ENCODE results near the gene HMCN2.

The HMCN2 gene

DNA sequence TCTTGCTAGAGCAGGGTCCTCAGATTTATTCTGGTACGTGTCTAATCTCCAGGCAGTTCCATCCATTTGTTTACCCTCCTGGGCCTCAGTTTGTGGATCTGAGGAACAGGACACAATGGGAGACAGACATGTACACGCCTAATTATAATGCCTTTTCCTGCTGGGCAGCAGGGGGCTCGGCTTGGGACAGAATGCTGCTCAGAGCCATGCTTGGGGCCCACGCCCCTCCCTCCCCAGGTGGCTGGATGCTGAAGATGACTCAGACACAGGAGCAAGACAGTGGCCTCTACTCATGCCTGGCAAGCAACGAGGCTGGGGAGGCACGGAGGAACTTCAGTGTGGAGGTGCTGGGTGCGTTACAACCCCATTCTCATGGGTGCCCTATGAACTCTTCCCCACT lies 106.5 kb downstream of the HMCN2 start:
- TF ChIP-seq TCF12 (IDR thresholded peaks at IDR 0.05; ENCODE audit: low read depth) (no peak), FOXM1 (IDR thresholded peaks at IDR 0.05; ENCODE audit: borderline replicate concordance, low read depth) (no peak), RAD21 (IDR thresholded peaks at IDR 0.05; ENCODE audit: low read depth) (no peak), NFIC (IDR thresholded peaks at IDR 0.05) (no peak), MAX (IDR thresholded peaks at IDR 0.05) (no peak), YY1 (IDR thresholded peaks at IDR 0.05; ENCODE audit: low read depth) (no peak), CEBPB (IDR thresholded peaks at IDR 0.05) (no peak), CREB1 (IDR thresholded peaks at IDR 0.05; ENCODE audit: low read depth) (no peak), ZBTB7A (IDR thresholded peaks at IDR 0.05; ENCODE audit: low read depth) (no peak), USF1 (IDR thresholded peaks at IDR 0.05) (no peak), EGR1 (IDR thresholded peaks at IDR 0.05) (no peak), EP300 (IDR thresholded peaks at IDR 0.05; ENCODE audit: borderline replicate concordance) (no peak), TEAD4 (IDR thresholded peaks at IDR 0.05) (no peak), TAF1 (IDR thresholded peaks at IDR 0.05; ENCODE audit: low read depth) (no peak)
- TF ChIP-seq, protein P1, sequence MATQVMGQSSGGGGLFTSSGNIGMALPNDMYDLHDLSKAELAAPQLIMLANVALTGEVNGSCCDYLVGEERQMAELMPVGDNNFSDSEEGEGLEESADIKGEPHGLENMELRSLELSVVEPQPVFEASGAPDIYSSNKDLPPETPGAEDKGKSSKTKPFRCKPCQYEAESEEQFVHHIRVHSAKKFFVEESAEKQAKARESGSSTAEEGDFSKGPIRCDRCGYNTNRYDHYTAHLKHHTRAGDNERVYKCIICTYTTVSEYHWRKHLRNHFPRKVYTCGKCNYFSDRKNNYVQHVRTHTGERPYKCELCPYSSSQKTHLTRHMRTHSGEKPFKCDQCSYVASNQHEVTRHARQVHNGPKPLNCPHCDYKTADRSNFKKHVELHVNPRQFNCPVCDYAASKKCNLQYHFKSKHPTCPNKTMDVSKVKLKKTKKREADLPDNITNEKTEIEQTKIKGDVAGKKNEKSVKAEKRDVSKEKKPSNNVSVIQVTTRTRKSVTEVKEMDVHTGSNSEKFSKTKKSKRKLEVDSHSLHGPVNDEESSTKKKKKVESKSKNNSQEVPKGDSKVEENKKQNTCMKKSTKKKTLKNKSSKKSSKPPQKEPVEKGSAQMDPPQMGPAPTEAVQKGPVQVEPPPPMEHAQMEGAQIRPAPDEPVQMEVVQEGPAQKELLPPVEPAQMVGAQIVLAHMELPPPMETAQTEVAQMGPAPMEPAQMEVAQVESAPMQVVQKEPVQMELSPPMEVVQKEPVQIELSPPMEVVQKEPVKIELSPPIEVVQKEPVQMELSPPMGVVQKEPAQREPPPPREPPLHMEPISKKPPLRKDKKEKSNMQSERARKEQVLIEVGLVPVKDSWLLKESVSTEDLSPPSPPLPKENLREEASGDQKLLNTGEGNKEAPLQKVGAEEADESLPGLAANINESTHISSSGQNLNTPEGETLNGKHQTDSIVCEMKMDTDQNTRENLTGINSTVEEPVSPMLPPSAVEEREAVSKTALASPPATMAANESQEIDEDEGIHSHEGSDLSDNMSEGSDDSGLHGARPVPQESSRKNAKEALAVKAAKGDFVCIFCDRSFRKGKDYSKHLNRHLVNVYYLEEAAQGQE (IDR thresholded peaks at IDR 0.05; ENCODE audit: low read depth), result no peak

GRCh38 chr9:130373679-130374325 lies 108.2 kb downstream of the HMCN2 start:
- TF ChIP-seq EP300 (IDR thresholded peaks at IDR 0.05; ENCODE audit: borderline replicate concordance), result no peak
- TF ChIP-seq USF1 (IDR thresholded peaks at IDR 0.05), result no peak
- no peak for TF ChIP-seq RAD21 (IDR thresholded peaks at IDR 0.05; ENCODE audit: low read depth)
- TF ChIP-seq EGR1 (IDR thresholded peaks at IDR 0.05), result no peak
- TF ChIP-seq TAF1 (IDR thresholded peaks at IDR 0.05; ENCODE audit: low read depth), result no peak
- no peak for TF ChIP-seq TEAD4 (IDR thresholded peaks at IDR 0.05)
- no peak for TF ChIP-seq FOXM1 (IDR thresholded peaks at IDR 0.05; ENCODE audit: borderline replicate concordance, low read depth)
- TF ChIP-seq MAX (IDR thresholded peaks at IDR 0.05), result no peak
- no peak for TF ChIP-seq CEBPB (IDR thresholded peaks at IDR 0.05)
- TF ChIP-seq ZBTB7A (IDR thresholded peaks at IDR 0.05; ENCODE audit: low read depth), result no peak

GRCh38 chr9:130377612-130378011 lies 112.1 kb downstream of the HMCN2 start:
- TF ChIP-seq FOXM1 (IDR thresholded peaks at IDR 0.05; ENCODE audit: borderline replicate concordance, low read depth) (no peak), EP300 (IDR thresholded peaks at IDR 0.05; ENCODE audit: borderline replicate concordance) (no peak), EGR1 (IDR thresholded peaks at IDR 0.05) (no peak), ZBTB7A (IDR thresholded peaks at IDR 0.05; ENCODE audit: low read depth) (no peak), CREB1 (IDR thresholded peaks at IDR 0.05; ENCODE audit: low read depth) (no peak), TEAD4 (IDR thresholded peaks at IDR 0.05) (no peak), NFIC (IDR thresholded peaks at IDR 0.05) (no peak), YY1 (IDR thresholded peaks at IDR 0.05; ENCODE audit: low read depth) (no peak), TCF12 (IDR thresholded peaks at IDR 0.05; ENCODE audit: low read depth) (no peak), RAD21 (IDR thresholded peaks at IDR 0.05; ENCODE audit: low read depth) (no peak), MAX (IDR thresholded peaks at IDR 0.05) (no peak), USF1 (IDR thresholded peaks at IDR 0.05) (no peak), TAF1 (IDR thresholded peaks at IDR 0.05; ENCODE audit: low read depth) (no peak), CEBPB (IDR thresholded peaks at IDR 0.05) (no peak)
- TF ChIP-seq, protein P1 (IDR thresholded peaks at IDR 0.05; ENCODE audit: low read depth), result no peak

DNA sequence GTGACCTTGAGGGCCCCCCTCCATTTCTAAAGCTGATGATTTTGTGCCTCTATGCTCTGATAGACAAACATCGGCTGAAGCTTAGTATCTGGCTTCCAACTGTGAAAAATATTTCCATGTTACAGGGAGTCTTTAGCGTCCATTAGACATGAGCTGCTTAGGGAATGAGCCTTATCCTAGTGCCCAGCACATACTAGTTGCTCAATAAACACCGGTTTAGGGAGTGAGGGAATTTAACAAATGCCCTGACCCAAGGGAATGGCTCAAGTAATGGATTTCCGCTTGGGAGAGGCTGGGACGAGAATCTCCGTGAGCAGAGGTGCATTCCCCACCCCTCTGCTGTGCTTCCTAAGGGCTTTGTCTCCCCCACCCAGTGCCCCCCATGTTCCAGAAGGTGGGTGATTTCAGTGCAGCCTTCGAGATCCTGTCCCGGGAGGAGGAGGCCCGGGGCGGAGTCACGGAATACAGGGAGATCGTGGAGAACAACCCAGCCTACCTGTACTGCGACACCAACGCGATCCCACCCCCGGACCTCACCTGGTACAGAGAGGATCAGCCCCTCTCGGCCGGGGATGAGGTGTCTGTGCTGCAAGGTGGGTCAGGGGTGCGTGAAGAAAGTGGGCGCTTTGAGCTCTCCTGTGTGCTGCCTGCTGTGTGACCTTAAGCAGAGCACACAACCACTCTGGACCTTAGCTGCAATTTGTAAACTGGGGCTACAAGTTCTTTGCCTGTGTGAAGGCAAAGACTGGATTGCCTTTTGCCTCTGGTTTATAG lies 113.5 kb downstream of the HMCN2 start:
- TF ChIP-seq TCF12 (IDR thresholded peaks at IDR 0.05; ENCODE audit: low read depth) (no peak), FOXM1 (IDR thresholded peaks at IDR 0.05; ENCODE audit: borderline replicate concordance, low read depth) (no peak), RAD21 (IDR thresholded peaks at IDR 0.05; ENCODE audit: low read depth) (no peak), CEBPB (IDR thresholded peaks at IDR 0.05) (no peak), NFIC (IDR thresholded peaks at IDR 0.05) (no peak), YY1 (IDR thresholded peaks at IDR 0.05; ENCODE audit: low read depth) (no peak), USF1 (IDR thresholded peaks at IDR 0.05) (no peak), ZBTB7A (IDR thresholded peaks at IDR 0.05; ENCODE audit: low read depth) (no peak), CREB1 (IDR thresholded peaks at IDR 0.05; ENCODE audit: low read depth) (no peak), EP300 (IDR thresholded peaks at IDR 0.05; ENCODE audit: borderline replicate concordance) (no peak)
